B cell (primary cell): ENCODE data around the gene SPOCK1. TPM values are rescaled to one million over a fixed set of nuclear protein-coding genes. Genes with fewer than 3 reads are reported as not detected.

Experiments used
- ATAC-seq: fragments of 200-7000 bp; cut with Tn5 transposase; one replicate; pipeline ENCODE4 v1.10.0; 2021; ENCODE audit warnings: low read depth, mild to moderate bottlenecking, moderate number of reproducible peaks, moderate library complexity
- CTCF ChIA-PET: fragments of 350-600 bp; sonication (Branson Sonifier 250); formaldehyde crosslinking; loops from one replicate; lab custom pipeline; 2021; ENCODE audit warnings: antibody characterized with exemption, inconsistent platforms; lab: Charles Lee
- POLR2A ChIA-PET: fragments of 350-600 bp; sonication (Branson Sonifier 250); formaldehyde crosslinking; loops from one replicate; lab custom pipeline; 2021; ENCODE audit warnings: antibody characterized with exemption; lab: Charles Lee
- DNase-seq: peaks from one replicate; pipeline ENCODE4 v3.0.0; 2013
- H2AFZ ChIP-seq: 2 replicates; pipeline ENCODE4 v1.6.1; 2012; ENCODE audit warnings: mild to moderate bottlenecking, low read depth, low read length; ENCODE audit not compliant: insufficient read depth, poor library complexity, severe bottlenecking
- H3K27ac ChIP-seq, 2 donors: 1 replicate in 1 of 2; 2 replicates in 1 of 2; pipeline ENCODE4 v1.5.1; 2012 to 2013; ENCODE audit warnings: low read length in 2 of 2, mild to moderate bottlenecking in 2 of 2, moderate library complexity in 1 of 2
- H3K27me3 ChIP-seq, 4 experiments: fragments of 200-600 bp in 1 of 4; sonication (generic) in 1 of 4; replicated peaks in 1 of 4; 1 replicate in 2 of 4; 2 replicates in 2 of 4; pipeline versions ENCODE4 v1.6.1 to v1.7.0; 2013 to 2016; ENCODE audit warnings: low read length in 3 of 4, mild to moderate bottlenecking in 2 of 4, mixed read lengths in 1 of 4, moderate library complexity in 1 of 4; ENCODE audit not compliant: insufficient read depth in 4 of 4, control insufficient read depth in 3 of 4; ENCODE audit errors: control extremely low read depth in 1 of 4
- H3K36me3 ChIP-seq, 2 experiments: replicated peaks in 1 of 2; 1 replicate in 1 of 2; 2 replicates in 1 of 2; pipeline versions ENCODE4 v1.6.1 to v1.7.1; 2013; ENCODE audit warnings: low read length in 1 of 2; ENCODE audit not compliant: insufficient read depth in 2 of 2, control insufficient read depth in 1 of 2; ENCODE audit errors: control extremely low read depth in 1 of 2, extremely low read depth in 1 of 2
- H3K4me1 ChIP-seq, 2 donors: fragments of 200-600 bp in 1 of 2; sonication (generic) in 1 of 2; 1 replicate in 1 of 2; 2 replicates in 1 of 2; pipeline versions ENCODE4 v1.5.1 to v1.6.1; 2013 to 2017; ENCODE audit warnings: low read length in 2 of 2; ENCODE audit not compliant: control insufficient read depth in 2 of 2, insufficient read depth in 2 of 2
- H3K4me2 ChIP-seq: replicated peaks from 2 replicates; pipeline ENCODE3; 2012; ENCODE audit warnings: mild to moderate bottlenecking, low read depth, low read length; ENCODE audit not compliant: poor library complexity, severe bottlenecking
- H3K4me3 ChIP-seq, 5 experiments: fragments of 200-600 bp in 1 of 5; sonication (generic) in 1 of 5; 1 replicate in 3 of 5; 2 replicates in 2 of 5; pipeline versions ENCODE4 v1.5.1 to v1.7.0; 2011 to 2016; ENCODE audit warnings: low read length in 4 of 5, mild to moderate bottlenecking in 4 of 5, low read depth in 2 of 5, control low read depth in 1 of 5, moderate library complexity in 1 of 5; ENCODE audit not compliant: insufficient read depth in 1 of 5; ENCODE audit errors: control extremely low read depth in 1 of 5, extremely low read depth in 1 of 5
- H3K79me2 ChIP-seq: fragments of 200-600 bp; sonication (generic); one replicate; pipeline ENCODE4 v1.6.0; 2016; ENCODE audit warnings: low read length; ENCODE audit not compliant: control insufficient read depth, insufficient read depth
- H3K9ac ChIP-seq: fragments of 200-600 bp; sonication (generic); 2 replicates; pipeline ENCODE4 v1.6.1; 2017; ENCODE audit warnings: mild to moderate bottlenecking, low read length, moderate library complexity
- H3K9me3 ChIP-seq, 3 donors: one replicate each; pipeline versions ENCODE4 v1.6.1 to v1.7.1; 2013; ENCODE audit warnings: low read length in 2 of 3; ENCODE audit not compliant: control insufficient read depth in 2 of 3, insufficient read depth in 1 of 3; ENCODE audit errors: control extremely low read depth in 1 of 3
- H4K20me1 ChIP-seq: 2 replicates; pipeline ENCODE4 v1.6.0; 2012; ENCODE audit warnings: mild to moderate bottlenecking, low read length; ENCODE audit not compliant: insufficient read depth, control insufficient read depth, poor library complexity, severe bottlenecking
- H3K27ac Mint-ChIP-seq: one replicate; pipeline ENCODE4 v1.8.0; 2021; ENCODE audit warnings: mixed read lengths
- H3K27me3 Mint-ChIP-seq: one replicate; pipeline ENCODE4 v1.8.0; 2021; ENCODE audit warnings: mixed read lengths
- H3K4me1 Mint-ChIP-seq: one replicate; pipeline ENCODE4 v1.8.0; 2021; ENCODE audit warnings: mixed read lengths
- H3K4me3 Mint-ChIP-seq: one replicate; pipeline ENCODE4 v1.8.0; 2021; ENCODE audit warnings: mixed read lengths
- H3K9me3 Mint-ChIP-seq: one replicate; pipeline ENCODE4 v1.8.0; 2022; ENCODE audit warnings: mixed read lengths; ENCODE audit not compliant: insufficient read depth
- CTCF ChIP-seq: fragments of 200-600 bp; IDR thresholded peaks from one replicate; pipeline ENCODE4 v1.8.0; 2022; ENCODE audit warnings: antibody characterized with exemption, mild to moderate bottlenecking
- EZH2 ChIP-seq: IDR thresholded peaks from 2 replicates; pipeline ENCODE4 v1.6.1; 2012; ENCODE audit warnings: borderline replicate concordance, low read depth, mild to moderate bottlenecking, moderate library complexity, low read length; ENCODE audit not compliant: insufficient read depth, poor library complexity, severe bottlenecking
- WGBS: methylation state at CpG from one replicate; pipeline ENCODE4 v1.1.5; 2013; ENCODE audit warnings: missing lambda C conversion rate; ENCODE audit not compliant: insufficient coverage; 5-methylcytosine and 5-hydroxymethylcytosine counted together
- intact Hi-C: fragments of 100-400 bp; cut with micrococcal nuclease; formaldehyde crosslinking; loops from one replicate; pipeline ENCODE4 v1.10.0; 2022
- polyA plus RNA-seq: library from polyadenylated mRNA; depleted of rRNA; stranded (reverse); fragments of >200 nt; gene quantifications from 2 replicates; pipeline ENCODE4 v1.2.3, GENCODE V29; 2012
- total RNA-seq, 2 donors: library from RNA; stranded (reverse); fragments of 120-200 nt in 1 of 2; gene quantifications; 1 replicate in 1 of 2; 2 replicates in 1 of 2; pipeline versions ENCODE4 v1.2.3 to v1.2.4, GENCODE V29; 2013 to 2022

SPOCK1 gene
- total and polyA plus RNA-seq, 2 donors (not counting 1 experiment from before 2014, with no cell fraction given): not detected

- H3K4me2 ChIP-seq: no peak overlapping the region
- WGBS: no CpG with 5 or more reads among the region's 1 CpG
Measured at GRCh38 chr5:137496919-137497318, 2.2 kb downstream of the SPOCK1 start.

GRCh38 chr5:137492331-137492730 is 6.8 kb downstream of the SPOCK1 start:
- Mint-ChIP-seq H3K4me3 (no peak overlapping the region), H3K27me3 (peaks cover 28% of the 10 kb centered on the region), H3K27ac (no peak overlapping the region), H3K9me3 (no peaks in the 10 kb centered on the region), H3K4me1 (no peaks in the 10 kb centered on the region)
- no peak overlapping the region for H3K4me3 ChIP-seq
- no peaks in the 10 kb centered on the region for H4K20me1 ChIP-seq
- H3K27ac ChIP-seq: no peak overlapping the region
- H3K27me3 ChIP-seq: peaks cover 0 to 4% (median 2%) of the 10 kb centered on the region in 4 experiments
- intact Hi-C loops: no loop called here
- TF ChIP-seq CTCF: no peak
- TF ChIP-seq EZH2: no peak
- ChIA-PET CTCF (no interaction called here), POLR2A (no interaction called here)
- H3K79me2 ChIP-seq: no peaks in the 10 kb centered on the region
- H3K4me2 ChIP-seq: no peak overlapping the region
- peaks cover 0 to under 1% (median 0%) of the 10 kb centered on the region in 3 donors for H3K9me3 ChIP-seq
- no peaks in the 10 kb centered on the region for H3K36me3 ChIP-seq
- 100% methylated on average over 1 of the region's 1 CpG for WGBS
- H2AFZ ChIP-seq: no peak overlapping the region
- ATAC-seq (no peak), DNase-seq (no peak)
- H3K4me1 ChIP-seq: no peaks in the 10 kb centered on the region
- no peak overlapping the region for H3K9ac ChIP-seq

More at GRCh38 chr5:137496919-137497318, 2.2 kb downstream of the SPOCK1 start:
- H3K4me1 Mint-ChIP-seq: no peaks in the 10 kb centered on the region
- Histone ChIP-seq H3K4me1 (peaks cover 0 to 5% of the 10 kb centered on the region in 2 donors), H3K4me3 (no peak overlapping the region), H3K79me2 (no peaks in the 10 kb centered on the region), H2AFZ (no peak overlapping the region), H3K9ac (no peak overlapping the region), H3K9me3 (peaks cover 0 to 18% (median 0%) of the 10 kb centered on the region in 3 donors), H3K27ac (no peak overlapping the region), H3K27me3 (peaks cover 0 to 24% (median 7%) of the 10 kb centered on the region in 4 experiments), H4K20me1 (no peaks in the 10 kb centered on the region), H3K36me3 (no peaks in the 10 kb centered on the region)
- intact Hi-C loops: no loop called here
- ChIA-PET POLR2A (no interaction called here), CTCF (no interaction called here)
- no peaks in the 10 kb centered on the region for H3K9me3 Mint-ChIP-seq
- DNase-seq (no peak), ATAC-seq (no peak)
- H3K27me3 Mint-ChIP-seq: peaks cover 31% of the 10 kb centered on the region
- TF ChIP-seq CTCF: no peak
- TF ChIP-seq EZH2: no peak
- no peak overlapping the region for H3K27ac Mint-ChIP-seq
- no peak overlapping the region for H3K4me3 Mint-ChIP-seq
